ENCODE measurements around the gene LRRC8B. TPM values are rescaled to one million over a fixed set of nuclear protein-coding genes. Genes with fewer than 3 reads are reported as not detected.

Gene LRRC8B
- total and polyA plus RNA-seq, 2 of the 8 experiments (the other 6 are each of a cell fraction or from before 2014, with no cell fraction given), result 18.4 to 29.2 TPM

GRCh38 chr1:89574621-89575020 is 50.0 kb downstream of the LRRC8B start:
- no peak overlapping the region for H4K8ac ChIP-seq (ENCODE audit: extremely low read depth, insufficient read depth, low read length)
- H3K4ac ChIP-seq (replicated peaks; ENCODE audit: insufficient read length, low read depth, low read length), result no peak overlapping the region
- H3K27ac ChIP-seq (ENCODE audit: low read depth, low read length), result no peak overlapping the region
- H2AFZ ChIP-seq (ENCODE audit: low read length), result no peak overlapping the region
- no peak overlapping the region for H3K4me3 ChIP-seq (ENCODE audit: extremely low read depth in 1 of 4, insufficient read depth in 2 of 4, low read depth in 3 of 4, low read length in 4 of 4)
- ChIA-PET CTCF (ENCODE audit: partially characterized antibody) (interaction anchor here (0.6 kb wide), 1 partner anchor 22 kb away, joined by 3 read pairs; no protein-coding TSS in a partner anchor), POLR2A (ENCODE audit: partially characterized antibody) (interaction anchor here (1.0 to 1.2 kb wide), 2 partner anchors 17 to 25 kb away, joined by 3 to 4 read pairs; no protein-coding TSS in a partner anchor)
- peaks cover 0 to 5% (median under 1%) of the 10 kb centered on the region in 4 experiments; a peak in 3 of 8 replicates for H3K36me3 ChIP-seq (ENCODE audit: control insufficient read depth in 2 of 4, insufficient read depth in 4 of 4, low read length in 3 of 4)
- H3K9me3 ChIP-seq (ENCODE audit: insufficient read depth in 2 of 2, low read depth in 1 of 2, low read length in 1 of 2), result no peaks in the 10 kb centered on the region
- no peak overlapping the region for H2BK120ac ChIP-seq (replicated peaks; ENCODE audit: low read depth, low read length)
- no peak overlapping the region for H4K91ac ChIP-seq (replicated peaks; ENCODE audit: insufficient read length, low read length)
- H3K23ac ChIP-seq (ENCODE audit: insufficient read length), result no peak overlapping the region
- no peak overlapping the region for H3K56ac ChIP-seq (replicated peaks; ENCODE audit: insufficient read length, low read depth, low read length)
- no peak overlapping the region for H3K18ac ChIP-seq (ENCODE audit: extremely low read depth, low read length)
- no peak overlapping the region for H2AK5ac ChIP-seq (ENCODE audit: low read depth, low read length)
- H3K9ac ChIP-seq (replicated peaks in 1 of 4; ENCODE audit: extremely low read depth in 1 of 4, low read depth in 3 of 4, low read length in 3 of 4), result no peak overlapping the region
- H2BK12ac ChIP-seq (ENCODE audit: low read depth, low read length), result no peak overlapping the region
- no peak overlapping the region for H2BK20ac ChIP-seq (ENCODE audit: low read length)
- FAIRE-seq (no peak), DNase-seq (ENCODE audit: low read depth in 1 of 2, low spot score in 2 of 2) (no peak)
- H3K79me1 ChIP-seq (ENCODE audit: low read depth, low read length), result no peaks in the 10 kb centered on the region
- no peak overlapping the region for H2BK15ac ChIP-seq (ENCODE audit: low read length)
- peaks cover 0 to 2% of the 10 kb centered on the region in 2 experiments; a peak in 1 of 4 replicates for H3K79me2 ChIP-seq (ENCODE audit: control insufficient read depth in 1 of 2, insufficient read depth in 2 of 2, low read length in 2 of 2)
- no peaks in the 10 kb centered on the region for H3K23me2 ChIP-seq (ENCODE audit: low read depth, low read length)
- H2BK5ac ChIP-seq (ENCODE audit: low read depth, low read length), result no peak overlapping the region
- no peak overlapping the region for H3K4me2 ChIP-seq (ENCODE audit: insufficient read depth in 1 of 2, low read depth in 2 of 2, low read length in 2 of 2)
- 73% methylated on average over 4 of the region's 4 CpGs; no CpG with 5 or more reads in 1 of the 2 experiments for WGBS, 2 experiments (ENCODE audit: extremely low coverage in 1 of 2, insufficient coverage in 1 of 2, insufficient read length in 1 of 2, insufficient replicate concordance in 2 of 2, low coverage in 1 of 2, low lambda C conversion rate in 2 of 2, missing lambda C conversion rate in 1 of 2)
- H4K20me1 ChIP-seq (replicated peaks in 1 of 2; ENCODE audit: control insufficient read depth in 1 of 2, insufficient read depth in 2 of 2, low read length in 2 of 2), result peaks cover 1 to 3% of the 10 kb centered on the region in 2 experiments
- no peaks in the 10 kb centered on the region; a peak in 1 of 7 replicates for H3K27me3 ChIP-seq (replicated peaks in 1 of 4; ENCODE audit: control insufficient read depth in 3 of 4, extremely low read depth in 1 of 4, insufficient read depth in 3 of 4, low read length in 3 of 4)
- no peak overlapping the region for H4K5ac ChIP-seq (ENCODE audit: insufficient read length, low read depth, low read length)
- no peaks in the 10 kb centered on the region for H3K4me1 ChIP-seq (replicated peaks in 1 of 4; ENCODE audit: control insufficient read depth in 3 of 4, insufficient read depth in 4 of 4, low read length in 3 of 4)
- no peak overlapping the region for H3K14ac ChIP-seq (ENCODE audit: insufficient read length)
- TF ChIP-seq RNF2 (IDR thresholded peaks at IDR 0.05; ENCODE audit: borderline replicate concordance, low read depth, low read length, missing control alignments, poor library complexity, severe bottlenecking) (no peak), TEAD4 (IDR thresholded peaks at IDR 0.05; ENCODE audit: low read depth, low read length) (no peak), BACH1 (IDR thresholded peaks at IDR 0.05; ENCODE audit: low read length) (no peak), CBX8 (IDR thresholded peaks at IDR 0.05; ENCODE audit: borderline replicate concordance, low read depth, low read length) (no peak), CEBPB (IDR thresholded peaks at IDR 0.05; ENCODE audit: low read depth, low read length) (no peak), FOSL1 (IDR thresholded peaks at IDR 0.05; ENCODE audit: insufficient read depth, low read depth, low read length) (no peak), RBBP5 (IDR thresholded peaks at IDR 0.05; ENCODE audit: borderline replicate concordance, low read depth, low read length) (no peak), RXRA (IDR thresholded peaks at IDR 0.05; ENCODE audit: insufficient read depth, low read depth, low read length) (no peak), GABPA (IDR thresholded peaks at IDR 0.05; ENCODE audit: borderline replicate concordance, insufficient read depth, low read length) (no peak), TCF12 (IDR thresholded peaks at IDR 0.05; ENCODE audit: low read depth, low read length) (no peak), TAF7 (optimal IDR thresholded peaks at IDR 0.05; ENCODE audit: borderline replicate concordance, low read depth, low read length) (no peak), CBX5 (IDR thresholded peaks at IDR 0.05; ENCODE audit: low read depth, low read length) (no peak), POLR2AphosphoS5 (IDR thresholded peaks at IDR 0.05; ENCODE audit: low read depth, low read length) (no peak), POLR2A (IDR thresholded peaks at IDR 0.05; ENCODE audit: control extremely low read depth in 1 of 2, low read depth in 2 of 2, low read length in 2 of 2) (no peak), SP1 (IDR thresholded peaks at IDR 0.05; ENCODE audit: low read depth, low read length) (no peak)

All from H1 (cell line).